HepG2 (cell line): ENCODE data around the gene CCDC85C. TPM values are rescaled to one million over a fixed set of nuclear protein-coding genes. Genes with fewer than 3 reads are reported as not detected.

Source experiments
- CHCHD3 ChIP-seq: sonication (generic); formaldehyde crosslinking; IDR thresholded peaks from 2 replicates; pipeline ENCODE4 v1.8.0; 2022; ENCODE audit warnings: mild to moderate bottlenecking, missing genetic modification reagents, moderate library complexity
- ETV5 ChIP-seq: IDR thresholded peaks from 2 replicates; pipeline ENCODE4 v1.6.1; 2018; ENCODE audit warnings: missing biosample characterization, missing genetic modification reagents, inconsistent platforms, borderline replicate concordance
- GABPA ChIP-seq, 2 experiments: IDR thresholded peaks; 2 replicates each; pipeline ENCODE4 v1.6.1; 2011 to 2016; ENCODE audit warnings: low read depth in 2 of 2, low read length in 1 of 2, missing biosample characterization in 1 of 2, missing genetic modification characterization in 1 of 2
- GATAD1 ChIP-seq: IDR thresholded peaks from 2 replicates; pipeline ENCODE4 v1.6.1; 2016; ENCODE audit warnings: missing genetic modification reagents, missing compliant biosample characterization
- HMG20B ChIP-seq: conservative IDR thresholded peaks from 2 replicates; pipeline ENCODE4 v1.6.1; 2016; ENCODE audit warnings: missing genetic modification reagents, missing compliant biosample characterization
- HNRNPUL1 ChIP-seq: fragments of 200-400 bp; formaldehyde crosslinking; IDR thresholded peaks from 2 replicates; pipeline ENCODE4 v1.6.1; 2017; ENCODE audit warnings: low read depth, mild to moderate bottlenecking, low read length, moderate library complexity
- KAT2B ChIP-seq: fragments of 150-350 bp; IDR thresholded peaks from 2 replicates; pipeline ENCODE4 v1.6.1; 2014; ENCODE audit warnings: low read depth, low read length, borderline replicate concordance
- NBN ChIP-seq: fragments of 450-650 bp; conservative IDR thresholded peaks from 2 replicates; pipeline ENCODE4 v1.6.1; 2017
- SRF ChIP-seq: IDR thresholded peaks from 2 replicates; pipeline ENCODE4 v1.6.1; 2011; ENCODE audit warnings: mild to moderate bottlenecking, low read depth, low read length, moderate library complexity
- ZMYM4 ChIP-seq: sonication (generic); formaldehyde crosslinking; IDR thresholded peaks from 2 replicates; pipeline ENCODE4 v1.8.1; 2023; ENCODE audit warnings: mild to moderate bottlenecking, missing genetic modification reagents
- ZNF543 ChIP-seq: sonication (generic); formaldehyde crosslinking; IDR thresholded peaks from 2 replicates; pipeline ENCODE4 v1.4.0; 2020; ENCODE audit warnings: mild to moderate bottlenecking, missing genetic modification reagents
- ZNF564 ChIP-seq: sonication (generic); formaldehyde crosslinking; IDR thresholded peaks from 2 replicates; pipeline ENCODE4 v1.8.1; 2023; ENCODE audit warnings: mild to moderate bottlenecking, missing genetic modification reagents
- ZNF605 ChIP-seq: sonication (generic); formaldehyde crosslinking; IDR thresholded peaks from 2 replicates; pipeline ENCODE4 v1.8.0; 2022; ENCODE audit warnings: mild to moderate bottlenecking, missing genetic modification reagents
- ZNF713 ChIP-seq: sonication (generic); formaldehyde crosslinking; IDR thresholded peaks from 2 replicates; pipeline ENCODE4 v1.4.0; 2020; ENCODE audit warnings: mild to moderate bottlenecking, missing genetic modification reagents
- ZNF746 ChIP-seq: sonication (generic); formaldehyde crosslinking; IDR thresholded peaks from 2 replicates; pipeline ENCODE4 v1.8.0; 2022; ENCODE audit warnings: mild to moderate bottlenecking, missing genetic modification reagents
- ZSCAN22 ChIP-seq: sonication (generic); formaldehyde crosslinking; IDR thresholded peaks from 2 replicates; pipeline ENCODE4 v1.4.0; 2020; ENCODE audit warnings: mild to moderate bottlenecking, missing genetic modification reagents
- polyA plus RNA-seq, 8 experiments: library from polyadenylated mRNA; depleted of rRNA in 3 of 8; stranded (reverse) in 7 of 8; unstranded in 1 of 8; fragments of >200 nt; fragmentation: Illumina TruSeq in 4 of 8; extraction: Trizol in 4 of 8; gene quantifications; 2 replicates each; pipeline versions ENCODE4 v1.2.1 to v1.2.3, GENCODE V29; 2011 to 2016; ENCODE audit warnings: low read depth in 4 of 8, missing spikeins in 1 of 8, mixed read lengths in 1 of 8; ENCODE audit not compliant: insufficient read depth in 1 of 8
- total RNA-seq, 5 experiments: library from RNA; depleted of rRNA; stranded (reverse); fragments of >200 nt; fragmentation: Illumina TruSeq; extraction: Trizol; gene quantifications; 2 replicates each; pipeline ENCODE4 v1.2.3, GENCODE V29; 2016; ENCODE audit warnings: low read depth in 1 of 5
- TF ChIP-seq, protein P1 (sequence below), 2 experiments: sonication (generic) in 1 of 2; formaldehyde crosslinking in 1 of 2; IDR thresholded peaks; 2 replicates each; pipeline versions ENCODE4 v1.6.1 to v1.9.0; 2014 to 2022; ENCODE audit warnings: antibody characterized with exemption in 1 of 2, borderline replicate concordance in 1 of 2, inconsistent platforms in 1 of 2, low read depth in 1 of 2, missing genetic modification reagents in 1 of 2
- TF ChIP-seq, protein P2 (sequence below): sonication (generic); formaldehyde crosslinking; IDR thresholded peaks from 2 replicates; pipeline ENCODE4 v1.4.0; 2020; ENCODE audit warnings: missing genetic modification reagents
- TF ChIP-seq, protein P3 (sequence below): IDR thresholded peaks from 2 replicates; pipeline ENCODE4 v1.6.1; 2012; ENCODE audit warnings: inconsistent platforms
- TF ChIP-seq, protein P4 (sequence below): conservative IDR thresholded peaks from 2 replicates; pipeline ENCODE4 v1.6.1; 2018; ENCODE audit warnings: missing genetic modification reagents

The CCDC85C gene
- total and polyA plus RNA-seq, 2 of the 13 experiments (the other 11 are each of a cell fraction or from before 2014, with no cell fraction given), result 18.8 to 43.8 TPM

DNA sequence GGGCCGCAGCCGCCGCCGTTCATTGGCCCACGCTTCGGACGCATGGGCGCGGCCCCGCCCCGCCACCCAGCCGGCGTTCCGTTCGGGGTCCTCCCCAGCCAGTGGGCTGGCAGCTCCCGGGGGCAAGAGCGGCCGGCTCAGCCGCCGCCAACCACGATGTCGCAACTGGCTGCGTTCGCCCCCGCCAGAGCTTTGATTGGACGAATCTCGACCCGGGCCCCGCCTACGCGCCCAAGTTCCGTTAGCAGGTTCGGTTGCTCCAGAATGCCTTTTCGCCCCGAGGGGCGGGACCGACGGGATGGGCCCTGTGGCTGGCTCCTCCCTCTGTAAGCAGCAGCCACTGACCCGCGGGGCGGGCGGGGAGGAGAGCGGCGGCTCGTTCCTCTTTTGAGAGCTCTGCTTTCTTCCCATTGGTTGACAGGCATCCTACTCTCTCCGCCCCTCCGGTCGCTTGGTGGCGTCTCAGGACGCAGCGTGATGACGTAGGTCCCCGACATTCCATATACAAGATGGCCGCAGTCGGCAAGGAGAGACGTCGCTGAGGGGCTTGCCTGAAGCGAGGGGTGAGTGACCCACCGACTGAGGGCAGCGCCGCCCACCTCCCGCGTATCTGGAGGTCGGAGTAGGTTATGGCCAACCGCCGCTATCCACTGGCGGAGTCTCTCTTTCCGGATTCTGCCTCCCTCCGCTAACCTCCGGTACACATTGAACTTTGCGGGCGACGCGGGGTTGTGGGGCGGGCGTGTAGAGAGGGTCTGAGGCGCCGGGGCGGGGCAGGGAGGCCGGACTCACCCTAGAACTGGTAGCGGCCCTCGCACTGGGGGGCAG lies 122.9 kb downstream of the CCDC85C start, which contains the start of gene CCNK (continued):
- TF ChIP-seq ETV5 (CRISPR knock-in tag) (peak; percentile 13), ZMYM4 (CRISPR knock-in tag) (peak; percentile 92), NBN (no peak), HMG20B (no peak), GABPA (IDR thresholded peaks at IDR 0.05; ENCODE audit: low read depth, low read length) (peak; percentile 70), GABPA (CRISPR knock-in tag; IDR thresholded peaks at IDR 0.05; ENCODE audit: low read depth) (peak; percentile 92), GATAD1 (peak; percentile 99), SRF (no peak), ZSCAN22 (no peak), ZNF605 (CRISPR knock-in tag) (no peak), ZNF713 (CRISPR knock-in tag) (no peak), ZNF746 (0 out of 2 replicates have a peak, but pooled peaks have one; percentile 57), KAT2B (no peak), HNRNPUL1 (no peak), ZNF543 (CRISPR knock-in tag) (no peak), ZNF564 (no peak), CHCHD3 (CRISPR knock-in tag) (no peak)
- TF ChIP-seq, protein P1, sequence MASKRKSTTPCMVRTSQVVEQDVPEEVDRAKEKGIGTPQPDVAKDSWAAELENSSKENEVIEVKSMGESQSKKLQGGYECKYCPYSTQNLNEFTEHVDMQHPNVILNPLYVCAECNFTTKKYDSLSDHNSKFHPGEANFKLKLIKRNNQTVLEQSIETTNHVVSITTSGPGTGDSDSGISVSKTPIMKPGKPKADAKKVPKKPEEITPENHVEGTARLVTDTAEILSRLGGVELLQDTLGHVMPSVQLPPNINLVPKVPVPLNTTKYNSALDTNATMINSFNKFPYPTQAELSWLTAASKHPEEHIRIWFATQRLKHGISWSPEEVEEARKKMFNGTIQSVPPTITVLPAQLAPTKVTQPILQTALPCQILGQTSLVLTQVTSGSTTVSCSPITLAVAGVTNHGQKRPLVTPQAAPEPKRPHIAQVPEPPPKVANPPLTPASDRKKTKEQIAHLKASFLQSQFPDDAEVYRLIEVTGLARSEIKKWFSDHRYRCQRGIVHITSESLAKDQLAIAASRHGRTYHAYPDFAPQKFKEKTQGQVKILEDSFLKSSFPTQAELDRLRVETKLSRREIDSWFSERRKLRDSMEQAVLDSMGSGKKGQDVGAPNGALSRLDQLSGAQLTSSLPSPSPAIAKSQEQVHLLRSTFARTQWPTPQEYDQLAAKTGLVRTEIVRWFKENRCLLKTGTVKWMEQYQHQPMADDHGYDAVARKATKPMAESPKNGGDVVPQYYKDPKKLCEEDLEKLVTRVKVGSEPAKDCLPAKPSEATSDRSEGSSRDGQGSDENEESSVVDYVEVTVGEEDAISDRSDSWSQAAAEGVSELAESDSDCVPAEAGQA (IDR thresholded peaks at IDR 0.05; ENCODE audit: low read depth), result peak; percentile 95
- TF ChIP-seq, protein P1 (CRISPR knock-in tag; IDR thresholded peaks at IDR 0.05; ENCODE audit: borderline replicate concordance), result no peak
- TF ChIP-seq, protein P2, sequence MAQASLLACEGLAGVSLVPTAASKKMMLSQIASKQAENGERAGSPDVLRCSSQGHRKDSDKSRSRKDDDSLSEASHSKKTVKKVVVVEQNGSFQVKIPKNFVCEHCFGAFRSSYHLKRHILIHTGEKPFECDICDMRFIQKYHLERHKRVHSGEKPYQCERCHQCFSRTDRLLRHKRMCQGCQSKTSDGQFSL (CRISPR knock-in tag), result no peak
- TF ChIP-seq, protein P3, sequence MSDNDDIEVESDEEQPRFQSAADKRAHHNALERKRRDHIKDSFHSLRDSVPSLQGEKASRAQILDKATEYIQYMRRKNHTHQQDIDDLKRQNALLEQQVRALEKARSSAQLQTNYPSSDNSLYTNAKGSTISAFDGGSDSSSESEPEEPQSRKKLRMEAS, result peak; percentile 52; the same call in 1 of the 2 replicates
- TF ChIP-seq, protein P4, sequence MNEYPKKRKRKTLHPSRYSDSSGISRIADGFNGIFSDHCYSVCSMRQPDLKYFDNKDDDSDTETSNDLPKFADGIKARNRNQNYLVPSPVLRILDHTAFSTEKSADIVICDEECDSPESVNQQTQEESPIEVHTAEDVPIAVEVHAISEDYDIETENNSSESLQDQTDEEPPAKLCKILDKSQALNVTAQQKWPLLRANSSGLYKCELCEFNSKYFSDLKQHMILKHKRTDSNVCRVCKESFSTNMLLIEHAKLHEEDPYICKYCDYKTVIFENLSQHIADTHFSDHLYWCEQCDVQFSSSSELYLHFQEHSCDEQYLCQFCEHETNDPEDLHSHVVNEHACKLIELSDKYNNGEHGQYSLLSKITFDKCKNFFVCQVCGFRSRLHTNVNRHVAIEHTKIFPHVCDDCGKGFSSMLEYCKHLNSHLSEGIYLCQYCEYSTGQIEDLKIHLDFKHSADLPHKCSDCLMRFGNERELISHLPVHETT (CRISPR knock-in tag), result peak; percentile 94
